ENCODE results near the gene ATP6V1D. TPM values are rescaled to one million over a fixed set of nuclear protein-coding genes. Genes with fewer than 3 reads are reported as not detected.

Gene ATP6V1D
- total and polyA plus RNA-seq, 4 donors: 49.6 to 134 (median 60.2) TPM

DNA sequence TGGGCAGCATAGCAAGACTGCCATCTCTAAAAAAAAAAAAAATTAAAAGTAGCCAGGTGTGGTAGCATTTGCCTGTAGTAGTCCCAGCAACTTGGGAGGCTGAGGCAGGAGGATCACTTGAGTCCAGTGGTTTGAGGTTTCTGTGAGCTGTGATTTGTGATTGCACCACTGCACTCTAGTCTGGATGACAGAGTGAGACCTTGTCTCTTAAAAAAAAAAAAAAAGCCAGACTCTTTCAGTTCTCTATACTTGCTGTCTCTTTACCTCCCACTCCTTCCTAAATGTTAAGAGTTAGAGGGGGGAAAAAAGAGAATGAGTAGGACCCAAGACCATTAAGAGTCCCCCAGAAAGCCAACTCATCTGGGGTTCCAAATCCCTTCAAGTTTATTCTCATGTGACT lies 18.3 kb upstream of the ATP6V1D start:
- Histone ChIP-seq H3K36me3 (ENCODE audit: control insufficient read depth in 4 of 4, insufficient read depth in 4 of 4, low read length in 4 of 4) (peaks cover 21 to 64% (median 44%) of the 10 kb centered on the region in 4 donors), H3K9ac (ENCODE audit: insufficient read depth in 1 of 2, low read length in 2 of 2) (no peak overlapping the region)

DNA sequence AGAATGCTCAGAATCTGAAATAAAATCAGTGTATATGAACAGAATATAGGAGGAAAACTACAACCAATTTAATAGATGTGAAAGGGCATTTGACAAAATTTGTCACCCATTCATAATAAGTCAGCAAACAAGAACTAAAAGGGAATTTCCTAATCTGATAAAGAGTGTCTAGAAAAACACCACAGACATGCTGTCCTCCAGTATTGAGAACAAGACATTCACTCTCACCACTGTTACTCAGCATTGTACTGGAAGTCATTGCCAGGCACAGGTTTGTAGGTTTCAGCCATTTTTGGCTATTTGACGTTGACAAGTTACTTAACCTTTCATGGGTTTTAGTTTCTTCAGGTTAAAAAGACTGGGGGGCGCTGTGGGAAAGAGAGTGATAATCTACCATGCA lies 13.7 kb upstream of the ATP6V1D start:
- Histone ChIP-seq H3K9me3 (ENCODE audit: control insufficient read depth in 4 of 4, insufficient read depth in 3 of 4, low read length in 3 of 4) (no peaks in the 10 kb centered on the region), H3K36me3 (ENCODE audit: control insufficient read depth in 4 of 4, insufficient read depth in 4 of 4, low read length in 4 of 4) (peaks cover 21 to 51% (median 29%) of the 10 kb centered on the region in 4 donors), H3K27ac (ENCODE audit: low read depth in 1 of 2, low read length in 1 of 2) (no peak overlapping the region), H3K4me1 (ENCODE audit: control insufficient read depth in 5 of 5, insufficient read depth in 5 of 5, low read length in 5 of 5) (peaks cover 0 to 2% (median 0%) of the 10 kb centered on the region in 5 donors), H3K4me3 (no peak overlapping the region), H3K27me3 (ENCODE audit: control insufficient read depth in 3 of 3, insufficient read depth in 3 of 3, low read length in 2 of 3) (no peaks in the 10 kb centered on the region), H3K9ac (ENCODE audit: insufficient read depth in 1 of 2, low read length in 2 of 2) (no peak overlapping the region)
- ATAC-seq (ENCODE audit: insufficient read depth, low FRiP score) (no peak), DNase-seq (no peak)
- WGBS, 2 donors: 88 to 91% methylated on average over 2 of the region's 2 CpGs
- TF ChIP-seq, protein P1, sequence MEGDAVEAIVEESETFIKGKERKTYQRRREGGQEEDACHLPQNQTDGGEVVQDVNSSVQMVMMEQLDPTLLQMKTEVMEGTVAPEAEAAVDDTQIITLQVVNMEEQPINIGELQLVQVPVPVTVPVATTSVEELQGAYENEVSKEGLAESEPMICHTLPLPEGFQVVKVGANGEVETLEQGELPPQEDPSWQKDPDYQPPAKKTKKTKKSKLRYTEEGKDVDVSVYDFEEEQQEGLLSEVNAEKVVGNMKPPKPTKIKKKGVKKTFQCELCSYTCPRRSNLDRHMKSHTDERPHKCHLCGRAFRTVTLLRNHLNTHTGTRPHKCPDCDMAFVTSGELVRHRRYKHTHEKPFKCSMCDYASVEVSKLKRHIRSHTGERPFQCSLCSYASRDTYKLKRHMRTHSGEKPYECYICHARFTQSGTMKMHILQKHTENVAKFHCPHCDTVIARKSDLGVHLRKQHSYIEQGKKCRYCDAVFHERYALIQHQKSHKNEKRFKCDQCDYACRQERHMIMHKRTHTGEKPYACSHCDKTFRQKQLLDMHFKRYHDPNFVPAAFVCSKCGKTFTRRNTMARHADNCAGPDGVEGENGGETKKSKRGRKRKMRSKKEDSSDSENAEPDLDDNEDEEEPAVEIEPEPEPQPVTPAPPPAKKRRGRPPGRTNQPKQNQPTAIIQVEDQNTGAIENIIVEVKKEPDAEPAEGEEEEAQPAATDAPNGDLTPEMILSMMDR (IDR thresholded peaks at IDR 0.05; ENCODE audit: control extremely low read depth, extremely low read depth): no peak

More for the DNA sequence above, 18.3 kb upstream of the ATP6V1D start:
- Histone ChIP-seq H3K9me3 (ENCODE audit: control insufficient read depth in 4 of 4, insufficient read depth in 3 of 4, low read length in 3 of 4) (no peaks in the 10 kb centered on the region), H3K27ac (ENCODE audit: low read depth in 1 of 2, low read length in 1 of 2) (no peak overlapping the region), H3K4me3 (no peak overlapping the region), H3K4me1 (ENCODE audit: control insufficient read depth in 5 of 5, insufficient read depth in 5 of 5, low read length in 5 of 5) (peaks cover 0 to 2% (median 0%) of the 10 kb centered on the region in 5 donors), H3K27me3 (ENCODE audit: control insufficient read depth in 3 of 3, insufficient read depth in 3 of 3, low read length in 2 of 3) (no peaks in the 10 kb centered on the region)
- TF ChIP-seq, protein P1 (IDR thresholded peaks at IDR 0.05; ENCODE audit: control extremely low read depth, extremely low read depth): no peak
- no peak for ATAC-seq (ENCODE audit: insufficient read depth, low FRiP score)
- no peak for DNase-seq

DNA sequence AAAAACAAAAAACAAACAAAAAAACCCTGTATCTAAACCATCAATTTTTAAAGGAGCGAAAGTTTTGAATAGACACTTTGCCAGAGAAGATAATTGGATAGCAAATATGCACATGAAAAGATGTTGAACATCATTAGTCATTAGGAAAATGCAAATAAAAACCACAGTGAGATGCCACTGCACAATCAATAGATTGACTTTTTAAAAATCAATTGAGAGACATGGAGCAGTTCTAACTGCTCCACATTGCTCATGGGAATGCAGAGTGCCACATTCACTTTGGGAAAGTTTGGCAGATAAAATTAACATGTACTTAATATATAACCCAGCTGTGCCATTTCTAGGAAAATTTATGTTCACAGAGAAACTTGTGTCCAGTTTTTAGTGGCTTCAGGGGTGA lies 13.2 kb upstream of the ATP6V1D start:
- no peak overlapping the region for H3K27ac ChIP-seq (ENCODE audit: low read depth in 1 of 2, low read length in 1 of 2)
- TF ChIP-seq, protein P1 (IDR thresholded peaks at IDR 0.05; ENCODE audit: control extremely low read depth, extremely low read depth): no peak
- H3K9me3 ChIP-seq (ENCODE audit: control insufficient read depth in 4 of 4, insufficient read depth in 3 of 4, low read length in 3 of 4): no peaks in the 10 kb centered on the region
- WGBS, 2 donors: 98 to 100% methylated on average over 1 of the region's 1 CpG
- no peak overlapping the region for H3K4me3 ChIP-seq
- ATAC-seq (ENCODE audit: insufficient read depth, low FRiP score) (no peak), DNase-seq (no peak)
- no peak overlapping the region for H3K9ac ChIP-seq (ENCODE audit: insufficient read depth in 1 of 2, low read length in 2 of 2)
- H3K27me3 ChIP-seq (ENCODE audit: control insufficient read depth in 3 of 3, insufficient read depth in 3 of 3, low read length in 2 of 3): no peaks in the 10 kb centered on the region
- H3K36me3 ChIP-seq (ENCODE audit: control insufficient read depth in 4 of 4, insufficient read depth in 4 of 4, low read length in 4 of 4): peaks cover 21 to 51% (median 31%) of the 10 kb centered on the region in 4 donors
- peaks cover 0 to 2% (median 0%) of the 10 kb centered on the region in 5 donors for H3K4me1 ChIP-seq (ENCODE audit: control insufficient read depth in 5 of 5, insufficient read depth in 5 of 5, low read length in 5 of 5)

All from lung (tissue), 12 donors.